ENCODE results near the gene COL21A1.

DNA sequence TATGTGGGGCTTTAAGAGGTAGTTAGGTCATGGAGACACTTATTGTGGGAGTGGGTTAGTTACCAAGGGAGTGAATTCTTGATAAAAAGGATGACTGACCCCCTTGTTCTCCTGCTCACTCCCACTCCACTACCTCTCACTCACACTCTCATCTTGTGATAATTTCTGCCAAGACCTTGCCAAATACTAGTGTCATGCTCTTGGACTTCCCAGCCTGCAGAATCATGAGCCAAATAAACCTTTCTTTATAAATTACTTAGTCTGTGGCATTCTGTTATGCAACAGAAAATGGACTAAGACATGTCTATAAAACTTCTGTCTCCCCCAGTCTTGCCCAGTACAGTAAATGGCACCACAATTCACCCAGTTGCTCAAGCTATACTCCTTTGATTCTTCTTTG lies 93.3 kb downstream of the COL21A1 start:
- TF ChIP-seq, protein P1, sequence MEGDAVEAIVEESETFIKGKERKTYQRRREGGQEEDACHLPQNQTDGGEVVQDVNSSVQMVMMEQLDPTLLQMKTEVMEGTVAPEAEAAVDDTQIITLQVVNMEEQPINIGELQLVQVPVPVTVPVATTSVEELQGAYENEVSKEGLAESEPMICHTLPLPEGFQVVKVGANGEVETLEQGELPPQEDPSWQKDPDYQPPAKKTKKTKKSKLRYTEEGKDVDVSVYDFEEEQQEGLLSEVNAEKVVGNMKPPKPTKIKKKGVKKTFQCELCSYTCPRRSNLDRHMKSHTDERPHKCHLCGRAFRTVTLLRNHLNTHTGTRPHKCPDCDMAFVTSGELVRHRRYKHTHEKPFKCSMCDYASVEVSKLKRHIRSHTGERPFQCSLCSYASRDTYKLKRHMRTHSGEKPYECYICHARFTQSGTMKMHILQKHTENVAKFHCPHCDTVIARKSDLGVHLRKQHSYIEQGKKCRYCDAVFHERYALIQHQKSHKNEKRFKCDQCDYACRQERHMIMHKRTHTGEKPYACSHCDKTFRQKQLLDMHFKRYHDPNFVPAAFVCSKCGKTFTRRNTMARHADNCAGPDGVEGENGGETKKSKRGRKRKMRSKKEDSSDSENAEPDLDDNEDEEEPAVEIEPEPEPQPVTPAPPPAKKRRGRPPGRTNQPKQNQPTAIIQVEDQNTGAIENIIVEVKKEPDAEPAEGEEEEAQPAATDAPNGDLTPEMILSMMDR (IDR thresholded peaks at IDR 0.05): no peak
- no peak for TF ChIP-seq POLR2A (IDR thresholded peaks at IDR 0.05)
